ENCODE results near the gene FOXO6. TPM values are rescaled to one million over a fixed set of nuclear protein-coding genes. Genes with fewer than 3 reads are reported as not detected.

FOXO6 gene
- total and polyA plus RNA-seq, 9 of the 15 experiments (the other 6 are each of a cell fraction or from before 2014, with no cell fraction given): 0.04 to 0.31 (median 0.12) TPM; not detected in 5

- TF ChIP-seq ARID4B (CRISPR knock-in tag; IDR thresholded peaks at IDR 0.05): no peak
- TF ChIP-seq ZNF444 (CRISPR knock-in tag; IDR thresholded peaks at IDR 0.05): no peak
- no peak for TF ChIP-seq POLR2G (IDR thresholded peaks at IDR 0.05; ENCODE audit: low read depth, low read length)
- TF ChIP-seq KDM4B (IDR thresholded peaks at IDR 0.05; ENCODE audit: borderline replicate concordance in 2 of 2, low read depth in 1 of 2): no peak
- TF ChIP-seq RNF219 (CRISPR knock-in tag; IDR thresholded peaks at IDR 0.05): no peak
- TF ChIP-seq MXI1 (IDR thresholded peaks at IDR 0.05; ENCODE audit: low read depth, low read length): no peak
- TF ChIP-seq AFF1 (IDR thresholded peaks at IDR 0.05; ENCODE audit: low read depth in 1 of 2, partially characterized antibody in 2 of 2): peak in 1 of 2 experiments; percentile 33
- no peak for TF ChIP-seq GMEB1 (CRISPR knock-in tag; IDR thresholded peaks at IDR 0.05)
- no peak for TF ChIP-seq MAZ (CRISPR knock-in tag; conservative IDR thresholded peaks at IDR 0.05 in 1 of 2, IDR thresholded peaks at IDR 0.05 in 1 of 2)
- TF ChIP-seq ELF2 (CRISPR knock-in tag; IDR thresholded peaks at IDR 0.05): no peak
- TF ChIP-seq NRF1 (conservative IDR thresholded peaks at IDR 0.05 in 1 of 2, IDR thresholded peaks at IDR 0.05 in 1 of 2): no peak
- TF ChIP-seq ZNF77 (CRISPR knock-in tag; IDR thresholded peaks at IDR 0.05): no peak
- peak; percentile 44; the same call in 1 of the 2 replicates for TF ChIP-seq MTA3 (IDR thresholded peaks at IDR 0.05; ENCODE audit: borderline replicate concordance)
- TF ChIP-seq TEAD2 (tag; IDR thresholded peaks at IDR 0.05): no peak
- TF ChIP-seq ELF4 (CRISPR knock-in tag; IDR thresholded peaks at IDR 0.05): no peak
These were observed 28.0 kb upstream of the FOXO6 start (continued) for GRCh38 chr1:41333146-41333784.

Data from K562 (cell line).